NT2/D1 (cell line): ENCODE results near the gene NTN1.

Experiments used
- DNase-seq: peaks from one replicate; pipeline ENCODE4 v3.0.0-alpha.2; 2011; ENCODE audit warnings: low read depth, low spot score
- H3K27me3 ChIP-seq: 2 replicates; pipeline ENCODE4 v1.6.0; 2011; ENCODE audit warnings: mild to moderate bottlenecking; ENCODE audit not compliant: insufficient read length, insufficient read depth
- H3K36me3 ChIP-seq: 2 replicates; pipeline ENCODE4 v1.6.1; 2011; ENCODE audit warnings: mild to moderate bottlenecking, low read length, mixed read lengths; ENCODE audit not compliant: insufficient read depth, insufficient read length
- H3K4me1 ChIP-seq: 2 replicates; pipeline ENCODE4 v1.5.1; 2011; ENCODE audit not compliant: insufficient read depth, insufficient read length
- H3K4me3 ChIP-seq: 2 replicates; pipeline ENCODE4 v1.5.1; 2011; ENCODE audit warnings: low read depth; ENCODE audit not compliant: insufficient read length
- H3K9ac ChIP-seq: 2 replicates; pipeline ENCODE4 v1.6.0; 2011; ENCODE audit warnings: low read depth; ENCODE audit not compliant: insufficient read length
- H3K9me3 ChIP-seq: 2 replicates; pipeline ENCODE4 v1.5.1; 2011; ENCODE audit warnings: mild to moderate bottlenecking, low read length; ENCODE audit not compliant: insufficient read depth
- SUZ12 ChIP-seq: IDR thresholded peaks from 2 replicates; pipeline ENCODE4 v1.6.1; 2011; ENCODE audit not compliant: insufficient read length, insufficient read depth; ENCODE audit errors: extremely low read depth
- YY1 ChIP-seq: IDR thresholded peaks from 2 replicates; pipeline ENCODE4 v1.6.1; 2011; ENCODE audit not compliant: insufficient read length, insufficient read depth
- ZNF274 ChIP-seq: IDR thresholded peaks from 2 replicates; pipeline ENCODE4 v1.6.1; 2011; ENCODE audit warnings: mild to moderate bottlenecking, low read depth, low read length

NTN1 gene

GRCh38 chr17:9202532-9202931 is 181.2 kb downstream of the NTN1 start:
- no peak overlapping the region for H3K4me3 ChIP-seq
- no peaks in the 10 kb centered on the region for H3K9me3 ChIP-seq
- no peak for DNase-seq
- TF ChIP-seq YY1 (no peak), SUZ12 (no peak), ZNF274 (no peak)
- H3K4me1 ChIP-seq = peaks cover 2% of the 10 kb centered on the region
- peaks cover 4% of the 10 kb centered on the region for H3K36me3 ChIP-seq
- no peaks in the 10 kb centered on the region for H3K27me3 ChIP-seq
- no peak overlapping the region for H3K9ac ChIP-seq

- Histone ChIP-seq H3K9me3 (no peaks in the 10 kb centered on the region), H3K4me1 (peaks cover 2% of the 10 kb centered on the region), H3K36me3 (peaks cover 4% of the 10 kb centered on the region), H3K4me3 (no peak overlapping the region), H3K27me3 (no peaks in the 10 kb centered on the region), H3K9ac (no peak overlapping the region)
- TF ChIP-seq SUZ12 = no peak
- TF ChIP-seq YY1 = no peak
- no peak for TF ChIP-seq ZNF274
- DNase-seq = no peak
Observed at GRCh38 chr17:9203771-9204425, 182.6 kb downstream of the NTN1 start.

GRCh38 chr17:9204637-9205329 is 183.5 kb downstream of the NTN1 start:
- H3K9ac ChIP-seq = no peak overlapping the region
- TF ChIP-seq YY1 = no peak
- TF ChIP-seq SUZ12 = no peak
- TF ChIP-seq ZNF274 = no peak

GRCh38 chr17:9205520-9206409 is 184.5 kb downstream of the NTN1 start:
- H3K4me1 ChIP-seq = peaks cover 5% of the 10 kb centered on the region
- H3K9me3 ChIP-seq = no peaks in the 10 kb centered on the region
- H3K4me3 ChIP-seq = no peak overlapping the region
- TF ChIP-seq ZNF274 (no peak), SUZ12 (no peak), YY1 (no peak)
- no peak for DNase-seq
- H3K9ac ChIP-seq = no peak overlapping the region
- H3K36me3 ChIP-seq = no peaks in the 10 kb centered on the region
- H3K27me3 ChIP-seq = no peaks in the 10 kb centered on the region

More at GRCh38 chr17:9204637-9205329, 183.5 kb downstream of the NTN1 start:
- DNase-seq = no peak
- Histone ChIP-seq H3K36me3 (peaks cover 1% of the 10 kb centered on the region), H3K4me1 (peaks cover 2% of the 10 kb centered on the region), H3K4me3 (no peak overlapping the region), H3K27me3 (no peaks in the 10 kb centered on the region), H3K9me3 (no peaks in the 10 kb centered on the region)

- H3K27me3 ChIP-seq = no peaks in the 10 kb centered on the region
- no peak overlapping the region for H3K4me3 ChIP-seq
- no peak overlapping the region for H3K9ac ChIP-seq
- DNase-seq = no peak
- H3K36me3 ChIP-seq = no peaks in the 10 kb centered on the region
- TF ChIP-seq ZNF274 = no peak
- no peak for TF ChIP-seq SUZ12
- no peak for TF ChIP-seq YY1
- no peaks in the 10 kb centered on the region for H3K9me3 ChIP-seq
- peaks cover 5% of the 10 kb centered on the region for H3K4me1 ChIP-seq
Observed at GRCh38 chr17:9206410-9206703, 185.0 kb downstream of the NTN1 start.

GRCh38 chr17:9206741-9207332 is 185.5 kb downstream of the NTN1 start:
- no peaks in the 10 kb centered on the region for H3K27me3 ChIP-seq
- H3K9ac ChIP-seq = no peak overlapping the region
- TF ChIP-seq YY1 (no peak), SUZ12 (no peak), ZNF274 (no peak)
- H3K9me3 ChIP-seq = no peaks in the 10 kb centered on the region
- peaks cover 5% of the 10 kb centered on the region for H3K4me1 ChIP-seq
- H3K36me3 ChIP-seq = no peaks in the 10 kb centered on the region
- DNase-seq = no peak
- H3K4me3 ChIP-seq = no peak overlapping the region
